ENCODE results near the gene TIGD2.

GRCh38 chr4:89114100-89114499 lies 2.8 kb downstream of the TIGD2 start:
- TF ChIP-seq CTCF (IDR thresholded peaks at IDR 0.05) (no peak), POLR2A (IDR thresholded peaks at IDR 0.05) (no peak)

All from lower leg skin (tissue), 3 donors.